ENCODE measurements around the gene MRPL12.

The MRPL12 gene

DNA sequence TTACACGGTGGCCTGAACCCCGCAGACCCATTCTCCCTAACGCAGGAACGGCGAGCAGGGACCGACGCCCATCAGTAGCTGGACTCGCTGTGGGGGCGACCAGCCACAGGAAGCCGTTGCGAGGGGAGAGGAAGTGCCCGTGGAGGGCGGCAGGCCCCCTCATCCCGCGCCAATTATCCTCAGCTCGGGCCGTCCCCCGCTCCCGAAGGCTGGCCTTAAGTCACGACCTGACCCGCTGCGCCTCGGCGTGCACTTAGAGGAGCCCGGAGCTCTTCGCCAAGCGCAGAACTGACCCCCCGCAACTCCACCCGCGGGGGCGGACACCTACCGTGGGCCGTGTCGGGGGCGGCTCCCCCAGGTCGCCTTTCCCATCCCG lies 20.0 kb upstream of the MRPL12 start:
- no peak for DNase-seq

DNA sequence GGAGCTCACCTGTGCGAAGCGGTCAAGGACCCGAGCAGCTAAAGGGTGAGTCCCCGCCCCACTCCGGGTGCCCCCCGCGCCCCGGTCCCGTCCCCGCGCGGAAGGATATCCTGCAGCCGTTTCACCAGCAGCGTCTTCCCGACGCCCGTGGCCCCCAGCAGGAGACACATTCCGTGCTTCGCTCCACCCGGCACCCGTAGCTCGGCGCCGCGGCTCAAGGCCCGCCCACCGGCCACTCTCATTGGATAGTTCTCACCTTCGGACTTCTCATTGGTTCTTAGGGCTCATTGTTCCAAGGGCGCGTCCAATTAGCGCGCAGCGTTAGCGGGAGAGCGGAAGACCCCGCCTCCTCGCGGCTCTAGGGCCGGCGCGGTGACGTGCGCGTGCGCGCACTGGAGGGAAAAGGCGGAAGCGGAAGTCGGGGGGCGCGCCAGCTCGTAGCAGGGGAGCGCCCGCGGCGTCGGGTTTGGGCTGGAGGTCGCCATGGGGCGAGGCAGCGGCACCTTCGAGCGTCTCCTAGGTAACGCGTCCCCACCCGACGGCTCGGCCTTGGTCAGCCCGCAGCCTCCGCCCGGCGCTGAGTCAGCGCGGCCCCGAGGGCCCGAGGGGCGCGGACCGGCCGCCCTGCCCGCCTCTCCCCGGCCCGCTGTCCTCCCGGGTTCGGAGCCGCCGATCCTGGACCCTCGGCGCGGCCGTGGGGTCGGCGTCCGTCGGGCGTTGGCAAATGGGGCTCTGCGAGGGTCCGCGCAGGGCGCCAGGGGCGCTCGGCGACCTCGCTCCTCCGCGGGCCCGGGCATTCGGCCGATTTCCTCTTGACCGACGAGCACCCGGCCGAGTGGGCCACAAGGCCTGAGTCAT lies 19.4 kb upstream of the MRPL12 start, which contains the start of the genes ARL16 and HGS:
Gene ARL16 (minus strand): TSS at position 214 of the 858 bp plus-strand sequence. CDS start 44 bp downstream, at position 170.
Gene HGS (plus strand): TSS at position 428 of the 858 bp plus-strand sequence. CDS start 56 bp downstream, at position 484.
- DNase-seq: peak; percentile 97 to 99

DNA sequence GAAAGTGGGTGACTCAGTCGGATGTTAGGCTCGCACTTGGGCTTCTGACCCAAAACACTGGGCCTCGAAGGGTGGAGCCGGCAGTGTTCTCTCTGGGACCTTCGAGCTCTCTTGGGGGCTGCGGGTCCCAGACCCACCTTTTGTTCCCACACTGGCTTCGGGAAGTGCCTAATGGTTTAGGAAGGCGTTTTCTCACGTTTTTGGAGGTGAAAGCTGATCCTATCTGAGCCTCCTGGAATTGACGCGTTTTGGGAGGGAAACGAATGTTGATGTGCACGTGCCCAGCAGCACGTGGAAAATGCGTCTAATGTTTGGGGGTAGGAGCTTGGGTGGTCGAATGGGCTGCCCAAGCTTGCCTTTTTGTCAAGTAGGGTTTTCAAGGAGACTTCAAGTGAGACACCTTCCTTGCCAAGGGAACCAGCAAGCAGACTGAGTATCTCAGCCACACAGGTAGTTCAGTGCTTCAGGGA lies 18.7 kb upstream of the MRPL12 start:
- DNase-seq: no peak

DNA sequence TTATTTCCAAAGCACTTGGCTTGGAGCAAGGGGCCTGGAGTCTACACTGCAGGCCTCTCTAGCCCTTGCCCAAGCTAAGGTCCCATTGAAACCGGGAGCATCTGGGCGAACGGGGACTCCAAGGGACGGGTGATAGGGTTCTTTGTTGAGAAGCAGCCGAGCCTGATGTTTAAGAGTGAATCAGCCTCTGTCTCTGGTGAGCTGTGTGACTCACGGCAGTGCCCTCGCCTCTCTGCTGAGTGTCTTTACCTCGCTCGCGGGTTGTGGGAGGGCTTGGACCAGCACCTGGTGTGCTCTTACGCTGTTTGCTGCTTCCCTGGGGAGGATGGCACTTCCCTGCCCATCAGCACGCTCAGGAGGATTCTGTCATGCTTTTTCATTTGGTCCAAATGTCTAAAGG lies 18.1 kb upstream of the MRPL12 start:
- DNase-seq: no peak

DNA sequence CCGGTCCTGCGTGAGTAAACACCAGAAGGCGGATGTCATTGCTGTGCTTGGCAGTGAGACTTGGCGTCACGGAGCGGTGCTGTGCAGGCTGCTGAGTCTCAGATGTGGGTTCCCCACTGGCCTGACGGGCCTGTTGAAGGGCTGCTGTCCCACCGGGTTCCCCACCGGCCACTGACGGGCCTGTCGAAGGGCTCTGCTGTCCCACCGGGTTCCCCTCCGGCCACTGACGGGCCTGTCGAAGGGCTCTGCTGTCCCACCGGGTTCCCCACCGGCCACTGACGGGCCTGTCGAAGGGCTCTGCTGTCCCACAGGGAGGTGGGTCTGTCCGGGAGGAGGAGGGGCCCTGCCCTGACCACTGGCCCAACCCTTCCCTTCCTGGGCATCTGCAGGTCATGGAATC lies 16.6 kb upstream of the MRPL12 start:
- DNase-seq: no peak

DNA sequence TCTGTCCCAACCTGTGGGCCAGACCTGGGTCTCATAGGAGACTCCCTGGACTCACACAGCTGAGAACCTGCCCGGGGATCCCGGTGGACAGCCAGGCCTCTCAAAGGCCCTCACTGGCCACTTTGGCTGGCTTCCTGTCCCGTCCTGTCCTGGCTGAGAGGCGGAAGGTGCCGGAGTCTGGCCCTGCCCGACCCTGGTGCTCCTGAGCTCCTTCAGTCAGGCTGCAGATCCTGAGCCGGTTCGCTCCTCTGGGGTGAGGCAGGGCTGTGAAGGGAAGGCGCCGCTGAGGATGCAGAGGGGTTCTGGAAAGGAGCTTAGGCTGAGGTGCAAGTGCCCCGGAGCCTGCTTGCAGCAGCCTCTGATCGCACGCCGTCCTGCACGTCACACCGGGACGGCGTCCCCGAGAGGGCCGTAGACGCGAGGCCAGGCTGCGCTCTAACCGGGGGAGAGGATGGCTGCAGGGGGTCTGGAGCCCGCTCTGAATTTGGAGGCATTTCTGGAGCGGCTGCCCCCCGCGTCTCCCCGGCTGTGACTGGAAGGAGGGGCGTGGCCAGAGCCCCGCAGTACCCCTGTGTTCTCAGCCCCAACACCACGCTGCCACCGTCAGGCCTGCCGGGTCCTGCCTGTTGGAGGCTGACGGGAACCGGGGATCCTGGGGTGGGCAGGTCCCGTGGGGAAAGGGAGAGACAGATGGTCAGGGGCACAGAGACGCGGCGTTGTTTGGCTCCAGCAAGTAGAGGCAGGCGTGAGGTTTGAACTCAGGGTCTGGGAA lies 15.2 kb upstream of the MRPL12 start:
- DNase-seq: no peak

DNA sequence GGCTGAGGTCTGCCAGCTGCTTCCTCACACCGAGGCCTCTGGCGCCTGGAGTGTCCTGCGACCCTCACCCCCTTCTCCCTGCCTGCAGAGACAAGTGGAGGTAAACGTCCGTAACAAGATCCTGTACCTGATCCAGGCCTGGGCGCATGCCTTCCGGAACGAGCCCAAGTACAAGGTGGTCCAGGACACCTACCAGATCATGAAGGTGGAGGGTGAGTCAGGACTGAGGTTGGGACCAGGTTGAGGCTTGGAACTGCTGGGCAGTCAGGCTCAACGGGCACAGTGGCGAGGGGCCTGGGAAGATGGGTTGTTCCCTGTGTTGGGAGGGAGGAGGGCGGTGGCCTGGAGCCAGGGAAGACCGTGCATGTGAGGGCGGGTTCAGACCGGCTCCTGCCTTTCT lies 14.6 kb upstream of the MRPL12 start:
- no peak for DNase-seq

DNA sequence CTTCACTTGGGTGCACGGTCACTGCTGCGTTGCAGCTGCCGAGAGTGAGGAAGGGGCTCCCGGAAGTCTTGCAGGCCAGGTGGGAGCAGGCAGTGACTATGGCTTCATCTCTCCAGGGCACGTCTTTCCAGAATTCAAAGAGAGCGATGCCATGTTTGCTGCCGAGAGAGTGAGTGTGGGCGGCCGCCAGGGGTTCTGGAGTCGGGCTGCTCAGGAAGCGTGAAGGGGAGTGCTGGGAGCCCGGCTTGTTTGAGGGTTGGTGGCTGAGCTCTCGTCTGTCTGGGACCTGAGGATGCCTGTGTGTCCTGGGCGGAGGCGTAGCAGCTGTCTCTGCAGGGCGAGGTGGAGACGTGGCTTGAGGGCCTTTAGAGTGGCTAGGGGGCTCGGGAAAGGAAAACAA lies 13.1 kb upstream of the MRPL12 start:
- no peak for DNase-seq

DNA sequence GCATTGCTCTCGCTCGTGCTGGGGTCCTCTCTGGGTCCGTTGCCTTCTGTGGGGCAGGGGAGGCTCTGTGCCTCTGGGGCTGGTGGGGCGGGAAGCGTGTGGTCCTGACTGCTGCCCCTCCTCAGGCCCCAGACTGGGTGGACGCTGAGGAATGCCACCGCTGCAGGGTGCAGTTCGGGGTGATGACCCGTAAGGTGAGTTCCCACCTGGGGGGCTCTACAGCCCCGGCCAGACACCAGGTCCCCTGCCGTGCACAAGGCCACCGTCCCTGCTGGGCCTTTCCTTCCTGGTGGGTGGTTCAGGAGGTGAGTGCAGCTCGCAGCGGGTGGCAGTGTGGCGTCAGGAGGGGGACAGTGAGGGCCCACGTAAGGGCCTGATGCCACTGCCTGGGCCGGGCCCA lies 12.6 kb upstream of the MRPL12 start:
- no peak for DNase-seq

DNA sequence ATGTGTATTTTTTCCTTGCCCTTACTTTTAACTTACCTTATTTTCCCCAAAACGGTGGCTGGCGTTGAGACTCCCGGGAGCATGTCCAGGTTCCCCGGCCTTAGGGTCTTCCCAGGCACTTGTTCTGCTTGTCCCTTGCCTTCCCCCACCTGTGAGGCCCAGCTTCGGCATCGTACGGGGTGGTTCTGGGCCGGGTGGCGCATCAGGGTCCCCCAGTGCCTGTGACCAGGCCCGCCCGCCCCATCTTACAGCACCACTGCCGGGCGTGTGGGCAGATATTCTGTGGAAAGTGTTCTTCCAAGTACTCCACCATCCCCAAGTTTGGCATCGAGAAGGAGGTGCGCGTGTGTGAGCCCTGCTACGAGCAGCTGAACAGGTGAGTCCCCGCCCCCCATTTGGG lies 12.0 kb upstream of the MRPL12 start:
- no peak for DNase-seq

DNA sequence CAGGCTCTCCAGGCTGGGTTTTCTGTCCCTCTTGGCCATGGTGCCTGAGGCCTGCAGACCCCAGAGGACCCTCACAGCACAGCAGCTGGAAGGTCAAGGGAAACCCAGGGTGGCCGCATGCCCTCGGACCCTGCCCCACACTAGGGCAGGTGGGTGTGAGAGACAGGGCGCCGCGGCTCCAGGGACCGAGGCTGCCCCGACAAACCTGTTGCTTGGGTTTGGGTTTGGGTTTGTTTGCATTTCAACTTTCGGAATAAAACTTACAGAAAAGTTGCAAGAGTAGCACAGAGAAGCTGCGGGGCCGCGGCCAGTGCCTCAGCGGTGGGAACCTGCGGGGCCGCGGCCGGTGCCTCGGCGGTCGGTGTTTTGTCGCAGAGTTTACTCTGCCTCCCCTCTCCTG lies 11.6 kb upstream of the MRPL12 start:
- no peak for DNase-seq

DNA sequence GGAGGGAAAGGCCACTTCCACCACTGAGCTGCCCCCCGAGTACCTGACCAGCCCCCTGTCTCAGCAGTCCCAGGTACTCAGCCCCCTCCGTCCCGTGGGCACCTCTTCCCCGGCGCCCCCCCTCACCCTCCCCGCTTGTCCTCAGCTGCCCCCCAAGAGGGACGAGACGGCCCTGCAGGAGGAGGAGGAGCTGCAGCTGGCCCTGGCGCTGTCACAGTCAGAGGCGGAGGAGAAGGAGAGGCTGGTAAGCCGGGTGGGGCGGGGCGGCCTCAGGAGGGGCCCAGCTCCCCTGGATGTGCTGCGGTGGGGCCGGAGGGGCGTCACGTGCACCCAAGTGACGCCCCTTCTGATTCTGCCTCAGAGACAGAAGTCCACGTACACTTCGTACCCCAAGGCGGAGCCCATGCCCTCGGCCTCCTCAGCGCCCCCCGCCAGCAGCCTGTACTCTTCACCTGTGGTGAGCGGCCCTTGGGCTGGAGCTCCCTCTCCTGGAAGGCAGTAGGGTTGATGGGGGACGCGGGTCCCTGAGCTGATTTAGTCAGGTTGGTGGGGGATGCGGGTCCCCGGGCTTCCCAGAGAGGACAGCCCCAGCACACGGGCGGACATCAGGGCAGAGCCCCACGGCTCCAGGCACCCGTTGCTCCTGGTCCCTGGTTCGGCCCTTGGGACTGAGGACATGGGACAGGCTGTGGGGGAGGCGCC lies 9.5 kb upstream of the MRPL12 start:
- no peak for DNase-seq

DNA sequence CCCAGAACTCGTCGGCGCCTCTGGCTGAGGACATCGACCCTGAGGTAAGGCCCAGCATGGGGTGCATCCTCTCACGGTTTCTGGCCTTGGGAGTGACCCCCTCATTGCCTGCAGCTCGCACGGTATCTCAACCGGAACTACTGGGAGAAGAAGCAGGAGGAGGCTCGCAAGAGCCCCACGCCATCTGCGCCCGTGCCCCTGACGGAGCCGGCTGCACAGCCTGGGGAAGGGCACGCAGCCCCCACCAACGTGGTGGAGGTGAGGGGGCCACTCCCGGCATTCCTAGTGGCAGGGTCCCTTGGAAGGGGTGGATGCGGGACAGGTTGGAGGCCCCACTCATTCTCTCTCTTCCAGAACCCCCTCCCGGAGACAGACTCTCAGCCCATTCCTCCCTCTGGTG lies 8.4 kb upstream of the MRPL12 start:
- DNase-seq: no peak

DNA sequence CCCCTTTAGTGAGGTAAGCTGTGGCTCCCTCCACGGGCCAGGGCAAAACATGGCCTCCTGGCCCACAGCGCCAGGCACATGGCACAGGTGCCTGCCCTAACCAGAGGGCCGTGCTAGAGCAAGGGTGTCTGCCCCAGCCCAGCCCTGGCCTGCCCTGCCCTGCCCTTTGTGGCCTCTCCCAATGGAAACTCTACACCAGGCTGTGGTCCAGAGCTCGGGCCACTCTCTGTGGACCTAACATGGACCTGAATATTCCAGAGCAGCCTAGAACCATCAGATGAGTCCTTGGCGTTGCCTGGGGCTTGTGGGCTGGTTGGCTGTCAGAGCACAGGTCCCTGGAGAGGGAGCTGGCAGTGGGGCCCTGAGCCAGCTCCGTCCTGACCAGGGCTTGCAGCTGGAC lies 8.0 kb upstream of the MRPL12 start:
- DNase-seq: no peak

DNA sequence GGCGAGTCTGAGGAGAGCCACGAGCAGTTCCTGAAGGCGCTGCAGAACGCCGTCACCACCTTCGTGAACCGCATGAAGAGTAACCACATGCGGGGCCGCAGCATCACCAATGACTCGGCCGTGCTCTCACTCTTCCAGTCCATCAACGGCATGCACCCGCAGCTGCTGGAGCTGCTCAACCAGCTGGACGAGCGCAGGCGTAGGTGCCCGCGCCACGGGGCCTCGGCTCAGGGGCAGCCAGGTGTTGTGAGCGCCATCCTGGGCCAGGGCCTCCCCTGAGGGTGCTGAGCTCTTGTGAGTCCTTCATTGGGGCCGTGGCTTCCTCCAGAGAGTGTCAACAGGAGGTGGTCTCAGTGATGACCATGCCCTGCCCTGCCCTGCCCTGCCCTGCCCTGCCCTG lies 7.4 kb upstream of the MRPL12 start:
- no peak for DNase-seq

DNA sequence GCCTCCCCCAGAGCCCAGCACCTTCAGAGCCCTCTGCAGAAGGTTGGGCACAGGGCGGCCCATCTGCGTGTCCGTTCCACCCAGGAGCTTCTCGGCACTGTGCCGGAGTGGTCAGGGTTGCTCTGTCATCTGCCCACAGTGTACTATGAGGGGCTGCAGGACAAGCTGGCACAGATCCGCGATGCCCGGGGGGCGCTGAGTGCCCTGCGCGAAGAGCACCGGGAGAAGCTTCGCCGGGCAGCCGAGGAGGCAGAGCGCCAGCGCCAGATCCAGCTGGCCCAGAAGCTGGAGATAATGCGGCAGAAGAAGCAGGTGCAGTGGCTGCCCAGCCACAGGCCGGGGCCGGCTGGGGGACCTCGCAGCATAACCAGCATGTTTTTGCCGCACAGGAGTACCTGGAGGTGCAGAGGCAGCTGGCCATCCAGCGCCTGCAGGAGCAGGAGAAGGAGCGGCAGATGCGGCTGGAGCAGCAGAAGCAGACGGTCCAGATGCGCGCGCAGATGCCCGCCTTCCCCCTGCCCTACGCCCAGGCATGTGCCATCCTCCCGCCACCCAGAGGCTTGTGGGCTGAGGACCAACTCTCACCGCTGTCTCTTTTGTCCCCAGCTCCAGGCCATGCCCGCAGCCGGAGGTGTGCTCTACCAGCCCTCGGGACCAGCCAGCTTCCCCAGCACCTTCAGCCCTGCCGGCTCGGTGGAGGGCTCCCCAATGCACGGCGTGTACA lies 6.8 kb upstream of the MRPL12 start:
- DNase-seq: no peak

DNA sequence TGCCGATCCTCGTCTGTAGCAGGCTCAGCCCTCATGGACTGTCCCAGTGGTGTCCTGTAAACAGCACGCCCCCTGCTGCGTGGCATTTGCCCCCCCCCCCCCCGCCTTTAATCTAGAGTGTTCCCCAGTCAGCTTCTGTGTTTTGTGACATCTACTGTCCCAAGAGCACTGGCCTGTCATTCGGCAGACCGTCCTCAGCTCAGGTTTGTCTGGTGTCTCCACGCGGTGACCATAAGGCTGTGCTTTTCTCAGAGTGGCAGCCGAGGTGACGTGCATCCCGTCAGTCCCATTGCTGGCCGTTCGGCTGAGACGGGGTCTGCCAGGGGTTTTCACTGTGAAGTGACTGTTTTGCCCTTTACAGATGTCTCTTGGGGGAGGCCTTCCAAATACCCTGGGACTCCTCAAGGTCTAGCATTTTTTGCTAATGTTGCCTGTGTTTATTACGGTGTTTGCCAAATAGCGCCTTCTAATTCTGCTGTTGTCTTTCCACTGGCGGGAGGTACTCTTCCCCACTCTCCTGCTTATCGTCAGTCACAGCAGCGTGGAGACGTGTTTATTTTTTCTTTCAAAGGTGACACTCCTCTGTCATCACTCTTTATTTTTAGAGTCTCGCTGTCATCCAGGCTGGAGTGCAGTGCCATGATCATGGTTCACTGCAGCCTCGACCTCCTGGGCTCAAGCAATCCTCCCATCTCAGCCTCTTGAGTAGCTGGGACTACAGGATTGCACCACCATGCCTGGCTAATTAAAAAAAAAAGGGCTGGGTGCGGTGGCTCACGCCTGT lies 5.7 kb upstream of the MRPL12 start:
- DNase-seq: no peak

DNA sequence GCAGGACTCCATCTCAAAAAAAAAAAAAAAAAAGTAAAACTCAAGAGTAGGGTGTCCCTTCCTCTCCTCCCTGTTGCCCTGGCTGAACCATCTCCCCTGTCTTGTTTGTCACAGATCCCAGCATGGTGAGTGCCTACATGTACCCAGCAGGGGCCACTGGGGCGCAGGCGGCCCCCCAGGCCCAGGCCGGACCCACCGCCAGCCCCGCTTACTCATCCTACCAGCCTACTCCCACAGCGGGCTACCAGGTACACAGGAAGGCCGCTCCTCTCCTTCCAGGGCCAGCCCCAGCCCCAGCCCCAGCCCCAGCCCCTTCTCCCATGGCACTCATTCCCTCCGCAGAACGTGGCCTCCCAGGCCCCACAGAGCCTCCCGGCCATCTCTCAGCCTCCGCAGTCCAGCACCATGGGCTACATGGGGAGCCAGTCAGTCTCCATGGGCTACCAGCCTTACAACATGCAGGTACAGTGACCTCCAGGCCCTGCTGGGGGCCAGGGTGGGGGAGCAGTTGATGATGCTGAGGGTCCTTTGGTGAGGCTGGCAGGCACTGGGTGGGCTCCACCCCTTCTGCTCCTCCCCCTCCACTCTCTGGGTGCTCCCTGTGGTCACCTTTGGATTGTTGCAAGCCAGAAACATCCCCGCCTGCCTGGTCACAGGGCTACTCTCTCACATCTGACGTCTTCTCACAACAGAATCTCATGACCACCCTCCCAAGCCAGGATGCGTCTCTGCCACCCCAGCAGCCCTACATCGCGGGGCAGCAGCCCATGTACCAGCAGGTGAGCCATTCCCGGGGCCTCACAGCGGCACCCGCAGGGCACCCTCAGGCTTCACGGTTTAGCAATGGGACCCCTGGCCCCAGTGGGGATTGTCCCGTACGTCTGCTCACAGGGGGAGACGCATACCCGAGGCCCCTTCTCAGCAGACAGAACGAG lies 2.5 kb upstream of the MRPL12 start:
- DNase-seq: no peak

DNA sequence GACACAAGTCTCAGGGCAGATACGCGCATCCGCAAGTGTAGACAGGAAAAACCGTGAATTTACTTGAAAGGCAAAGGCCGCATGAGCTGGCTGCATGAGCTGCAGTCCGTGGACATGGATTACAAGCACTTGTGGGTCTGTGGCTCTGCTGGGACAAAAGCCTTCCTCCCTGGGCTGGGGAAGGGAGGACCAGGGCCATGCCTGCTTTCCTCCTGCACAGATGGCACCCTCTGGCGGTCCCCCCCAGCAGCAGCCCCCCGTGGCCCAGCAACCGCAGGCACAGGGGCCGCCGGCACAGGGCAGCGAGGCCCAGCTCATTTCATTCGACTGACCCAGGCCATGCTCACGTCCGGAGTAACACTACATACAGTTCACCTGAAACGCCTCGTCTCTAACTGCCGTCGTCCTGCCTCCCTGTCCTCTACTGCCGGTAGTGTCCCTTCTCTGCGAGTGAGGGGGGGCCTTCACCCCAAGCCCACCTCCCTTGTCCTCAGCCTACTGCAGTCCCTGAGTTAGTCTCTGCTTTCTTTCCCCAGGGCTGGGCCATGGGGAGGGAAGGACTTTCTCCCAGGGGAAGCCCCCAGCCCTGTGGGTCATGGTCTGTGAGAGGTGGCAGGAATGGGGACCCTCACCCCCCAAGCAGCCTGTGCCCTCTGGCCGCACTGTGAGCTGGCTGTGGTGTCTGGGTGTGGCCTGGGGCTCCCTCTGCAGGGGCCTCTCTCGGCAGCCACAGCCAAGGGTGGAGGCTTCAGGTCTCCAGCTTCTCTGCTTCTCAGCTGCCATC lies 1.7 kb upstream of the MRPL12 start:
- DNase-seq: peak in 1 of 2 experiments; percentile 36
